ENCODE results near the gene FIBP.

Gene FIBP

DNA sequence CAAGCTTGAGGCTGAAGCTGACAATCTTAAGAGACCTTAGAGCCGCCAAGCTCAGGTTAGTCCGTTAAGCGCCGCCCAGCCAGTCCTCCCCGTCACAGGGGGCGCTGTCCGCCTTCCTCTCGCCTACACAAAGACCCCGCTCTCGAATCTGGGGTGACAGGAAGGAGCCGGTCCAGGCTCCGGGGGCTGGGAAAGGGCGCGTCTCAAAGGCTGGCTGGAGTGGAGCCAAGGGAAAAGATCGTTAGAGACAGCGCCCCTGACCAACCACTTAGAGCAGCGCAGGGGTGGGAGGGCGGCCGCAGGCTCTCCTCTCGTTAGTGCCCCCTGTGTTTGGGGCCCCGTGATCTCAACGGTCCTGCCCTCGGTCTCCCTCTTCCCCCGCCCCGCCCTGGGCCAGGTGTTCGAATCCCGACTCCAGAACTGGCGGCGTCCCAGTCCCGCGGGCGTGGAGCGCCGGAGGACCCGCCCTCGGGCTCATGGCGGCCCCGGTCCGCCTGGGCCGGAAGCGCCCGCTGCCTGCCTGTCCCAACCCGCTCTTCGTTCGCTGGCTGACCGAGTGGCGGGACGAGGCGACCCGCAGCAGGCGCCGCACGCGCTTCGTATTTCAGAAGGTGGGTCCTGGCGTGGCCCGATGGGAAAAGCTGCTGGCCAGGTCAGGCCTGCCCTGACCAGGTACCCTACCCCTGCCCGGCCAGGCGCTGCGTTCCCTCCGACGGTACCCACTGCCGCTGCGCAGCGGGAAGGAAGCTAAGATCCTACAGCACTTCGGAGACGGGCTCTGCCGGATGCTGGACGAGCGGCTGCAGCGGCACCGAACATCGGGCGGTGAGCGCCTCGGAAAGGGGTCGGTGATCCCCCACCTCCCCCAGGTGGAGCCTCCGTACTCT lies 27.8 kb downstream of the FIBP start, which contains the start of gene MUS81:
Gene MUS81 (plus strand): TSS at position 156 of the 887 bp plus-strand sequence. CDS start 321 bp downstream, at position 477.
- peak; percentile 86 to 97 (median 94) for DNase-seq (ENCODE audit: low read depth in 4 of 4, low spot score in 1 of 4)

GRCh38 chr11:65859812-65860277 lies 28.4 kb downstream of the FIBP start:
- peak in 1 of 4 experiments; percentile 21 for DNase-seq (ENCODE audit: low read depth in 4 of 4, low spot score in 1 of 4)

DNA sequence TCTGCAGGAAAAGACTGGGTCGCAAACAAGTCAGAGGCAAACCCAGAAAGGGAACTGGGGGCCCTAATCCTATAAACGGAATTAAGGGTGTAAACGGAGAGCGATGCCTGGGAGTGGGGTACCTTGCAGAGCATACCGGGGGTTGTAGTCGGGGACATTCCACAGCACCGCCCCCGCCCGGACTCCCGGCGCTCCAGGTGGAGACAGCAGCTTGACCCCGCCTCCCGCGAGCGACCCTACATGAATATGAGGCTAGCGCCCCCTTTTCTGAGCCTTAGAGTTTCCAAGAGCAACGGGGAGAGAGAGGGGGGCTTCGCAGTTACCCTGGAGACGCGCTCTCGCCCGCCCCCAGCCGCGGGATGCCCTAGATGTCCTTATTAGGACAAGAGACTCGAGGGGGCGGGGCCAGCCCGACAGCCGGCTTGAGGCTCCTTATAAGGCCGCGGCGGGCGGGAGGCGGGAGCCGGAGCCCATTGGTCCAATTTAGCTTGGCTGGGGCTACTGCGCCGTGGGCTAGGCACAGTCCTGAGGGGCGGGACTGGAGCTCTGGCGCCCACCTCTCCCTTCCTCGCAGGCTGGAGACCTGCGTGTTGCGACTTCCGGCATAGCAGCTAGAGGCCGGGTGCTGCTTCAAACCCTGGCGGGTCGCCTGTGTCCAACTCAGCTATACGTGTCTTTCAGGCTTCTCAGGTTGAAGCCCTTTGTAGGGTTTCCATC lies 29.0 kb downstream of the FIBP start:
- DNase-seq (ENCODE audit: low read depth in 4 of 4, low spot score in 1 of 4) = peak; percentile 91 to 100 (median 94)

GRCh38 chr11:65858681-65859087 lies 29.6 kb downstream of the FIBP start:
- DNase-seq (ENCODE audit: low read depth in 4 of 4, low spot score in 1 of 4) = no peak

DNA sequence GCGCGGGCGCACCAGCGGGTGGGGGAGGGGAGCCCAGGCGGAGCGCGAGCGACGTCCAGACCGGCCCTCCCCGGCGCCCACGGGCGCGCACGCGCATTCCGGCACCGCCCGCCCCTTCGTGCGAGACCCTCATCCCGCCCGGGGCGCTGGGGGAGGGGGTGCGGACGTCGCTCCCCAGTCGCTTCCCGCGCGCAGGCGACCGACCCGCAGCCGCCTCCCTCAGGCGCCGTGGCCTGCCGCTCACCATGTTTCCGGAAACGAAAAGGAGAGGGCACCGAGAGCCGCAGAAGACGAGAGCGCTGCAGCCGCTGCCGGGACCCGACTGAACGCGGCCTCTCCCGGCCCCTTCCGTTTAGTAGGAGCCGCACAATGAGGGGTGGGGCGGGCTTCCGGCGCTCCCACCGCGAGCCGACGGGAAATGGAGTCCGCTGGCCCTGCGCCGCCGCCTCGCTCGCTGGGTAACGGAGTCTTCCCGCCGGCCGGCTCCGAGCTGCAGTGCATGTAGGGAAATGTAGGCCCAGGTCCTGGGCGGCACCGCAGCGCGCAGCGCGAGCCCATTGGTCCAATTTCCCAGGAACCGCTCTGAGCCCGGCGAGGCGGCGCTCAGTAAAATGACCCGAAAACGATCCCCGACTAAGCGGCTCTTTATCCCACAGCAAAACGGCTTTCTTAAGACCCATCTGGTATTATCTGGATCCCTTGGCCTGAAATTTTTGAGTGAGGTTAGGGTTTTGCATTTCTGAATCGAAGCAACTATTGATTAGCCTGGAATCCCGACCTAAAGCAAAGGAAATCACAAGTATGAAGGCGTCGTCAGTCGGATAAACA lies 30.2 kb downstream of the FIBP start, which contains the start of gene CFL1:
Gene CFL1 (minus strand): TSS at position 328 of the 828 bp plus-strand sequence. CDS start 81 bp downstream, at position 247.
- peak; percentile 83 to 96 (median 90) for DNase-seq (ENCODE audit: low read depth in 4 of 4, low spot score in 1 of 4)

- DNase-seq (ENCODE audit: low read depth in 4 of 4, low spot score in 1 of 4) = peak in 1 of 4 experiments; percentile 45
Measured at GRCh38 chr11:65857500-65857852, 30.8 kb downstream of the FIBP start.

- DNase-seq (ENCODE audit: low read depth in 4 of 4, low spot score in 1 of 4) = peak; percentile 57 to 82 (median 67)
Measured at GRCh38 chr11:65856689-65857499, 31.4 kb downstream of the FIBP start.

DNA sequence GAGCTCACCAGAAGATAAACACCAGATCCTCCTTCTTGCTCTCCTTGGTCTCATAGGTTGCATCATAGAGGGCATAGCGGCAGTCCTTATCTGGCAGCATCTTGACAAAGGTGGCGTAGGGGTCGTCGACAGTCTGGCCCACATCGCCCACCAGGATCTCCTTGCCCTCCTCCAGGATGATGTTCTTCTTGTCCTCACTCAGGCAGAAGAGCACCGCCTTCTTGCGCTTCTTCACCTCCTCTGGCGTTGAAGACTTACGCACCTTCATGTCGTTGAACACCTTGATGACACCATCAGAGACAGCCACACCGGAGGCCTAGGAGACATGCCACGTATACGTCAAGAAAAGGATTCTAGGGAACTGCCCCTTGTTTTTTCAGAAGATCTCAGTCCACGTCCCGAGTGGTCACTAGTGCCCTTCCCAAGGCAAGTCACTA lies 32.3 kb downstream of the FIBP start:
- DNase-seq (ENCODE audit: low read depth in 4 of 4, low spot score in 1 of 4) = no peak

DNA sequence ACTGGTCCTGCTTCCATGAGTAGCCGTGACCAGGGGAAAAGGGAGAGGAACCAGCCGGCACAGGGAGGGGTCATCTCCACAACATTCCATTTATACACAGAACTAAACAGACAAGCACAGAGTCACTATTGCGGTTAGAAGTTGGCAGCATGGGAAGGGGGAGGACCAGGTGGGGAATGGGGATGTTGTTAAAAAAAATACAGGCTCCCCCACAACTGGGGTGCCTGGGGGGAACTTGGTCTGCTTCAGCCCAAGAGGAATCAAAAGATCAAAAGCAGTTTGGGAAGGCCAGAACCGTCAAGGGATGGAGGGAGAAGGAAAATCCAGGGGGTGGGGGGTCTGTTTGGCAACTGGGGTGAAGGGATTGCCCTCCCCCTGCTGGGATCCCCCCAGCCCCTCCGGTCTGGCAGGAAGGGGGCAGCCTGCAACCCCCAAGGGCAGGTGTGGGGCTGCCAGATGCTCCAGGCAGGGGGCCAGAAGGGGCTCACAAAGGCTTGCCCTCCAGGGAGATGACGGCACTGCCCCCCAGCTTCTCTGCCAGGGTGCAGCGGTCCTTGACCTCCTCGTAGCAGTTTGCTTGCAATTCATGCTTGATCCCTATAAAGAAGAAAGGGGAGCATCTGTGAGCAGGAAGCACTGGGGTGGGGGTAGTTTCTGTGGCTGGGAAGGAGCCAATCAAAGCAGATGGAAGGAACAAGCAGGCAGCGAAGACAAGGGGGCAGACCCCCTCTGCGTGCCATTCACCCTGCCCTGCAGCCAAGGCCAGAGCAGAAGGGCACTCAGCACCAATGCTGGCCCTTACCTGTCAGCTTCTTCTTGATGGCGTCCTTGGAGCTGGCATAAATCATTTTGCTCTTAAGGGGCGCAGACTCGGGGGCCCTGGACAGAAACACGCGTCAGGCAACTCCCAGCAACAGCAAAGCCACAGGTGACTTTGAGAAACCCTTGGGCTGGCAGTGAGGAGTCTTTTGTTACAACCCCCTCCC lies 33.1 kb downstream of the FIBP start:
- DNase-seq (ENCODE audit: low read depth in 4 of 4, low spot score in 1 of 4) = no peak

GRCh38 chr11:65854161-65854592 lies 34.1 kb downstream of the FIBP start:
- DNase-seq (ENCODE audit: low read depth in 4 of 4, low spot score in 1 of 4) = no peak

DNA sequence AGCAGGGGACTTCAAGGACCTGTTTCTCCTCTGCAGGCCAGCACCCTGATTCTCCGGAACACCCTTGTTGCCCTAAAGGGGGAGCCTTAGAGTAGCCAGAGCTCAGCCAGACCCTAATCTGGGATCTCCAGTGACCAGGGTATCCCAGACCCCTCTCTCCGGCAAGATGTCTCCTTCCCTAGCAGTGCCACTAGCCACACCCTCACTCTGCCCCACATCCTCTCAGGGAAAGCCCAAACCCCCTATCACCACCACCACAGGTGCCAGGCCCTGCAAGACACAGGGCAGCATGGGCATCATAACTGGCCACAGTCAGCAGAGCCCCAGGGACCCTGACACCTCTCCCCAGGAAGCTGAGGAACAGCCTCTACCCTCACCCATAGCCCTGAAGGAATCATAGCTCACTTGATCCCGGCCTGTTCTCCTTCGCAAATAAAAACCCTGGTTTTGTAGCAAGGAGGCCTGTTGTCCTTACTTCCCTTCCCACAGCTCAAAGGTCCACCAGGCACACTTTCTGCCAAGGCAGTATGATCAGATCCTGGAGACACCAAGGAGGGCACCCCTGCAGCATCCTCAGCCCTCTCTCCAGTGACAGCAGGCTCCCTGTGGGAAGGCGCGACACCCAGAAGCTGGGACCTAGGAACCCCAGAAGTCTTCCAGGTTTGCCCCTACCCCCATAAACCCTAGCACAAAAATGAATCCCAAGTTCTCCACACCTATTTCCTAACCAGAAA lies 34.9 kb downstream of the FIBP start:
- no peak for DNase-seq (ENCODE audit: low read depth in 4 of 4, low spot score in 1 of 4)

DNA sequence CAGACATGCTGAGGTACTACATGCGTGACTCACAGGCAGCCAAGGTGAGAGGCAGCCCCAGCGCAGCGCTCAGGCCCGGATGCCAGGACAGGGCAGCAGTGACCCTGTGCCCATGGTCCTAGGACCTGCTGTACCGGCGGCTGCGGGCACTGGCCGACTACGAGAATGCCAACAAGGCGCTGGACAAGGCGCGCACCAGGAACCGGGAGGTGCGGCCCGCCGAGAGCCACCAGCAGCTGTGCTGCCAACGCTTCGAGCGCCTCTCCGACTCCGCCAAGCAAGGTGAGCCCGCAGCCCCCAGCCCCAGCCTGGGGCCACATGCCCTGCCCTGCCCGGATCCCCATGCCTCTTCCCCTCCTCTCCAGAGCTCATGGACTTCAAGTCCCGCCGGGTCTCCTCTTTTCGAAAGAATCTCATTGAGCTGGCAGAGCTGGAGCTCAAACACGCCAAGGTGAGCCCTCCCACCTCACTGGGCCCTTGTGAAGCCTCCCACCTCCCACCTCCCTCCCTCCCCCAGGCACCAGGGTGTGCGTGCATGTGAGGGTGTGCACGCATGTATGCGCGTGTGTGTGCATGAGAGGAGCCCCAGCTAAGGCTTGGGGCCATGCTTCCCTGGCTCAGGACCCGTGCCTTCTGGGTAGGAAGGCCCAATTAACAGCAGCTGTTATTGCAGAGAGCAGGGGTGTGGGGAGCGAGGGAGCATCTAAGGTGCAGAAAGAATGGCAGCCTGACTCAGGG lies 35.6 kb downstream of the FIBP start:
- no peak for DNase-seq (ENCODE audit: low read depth in 4 of 4, low spot score in 1 of 4)

- no peak for DNase-seq (ENCODE audit: low read depth in 4 of 4, low spot score in 1 of 4)
Measured at GRCh38 chr11:65851811-65852507, 36.3 kb downstream of the FIBP start.

GRCh38 chr11:65851083-65851579 lies 37.1 kb downstream of the FIBP start:
- DNase-seq (ENCODE audit: low read depth in 4 of 4, low spot score in 1 of 4) = no peak

GRCh38 chr11:65850217-65851082 lies 37.8 kb downstream of the FIBP start:
- no peak for DNase-seq (ENCODE audit: low read depth in 4 of 4, low spot score in 1 of 4)

DNA sequence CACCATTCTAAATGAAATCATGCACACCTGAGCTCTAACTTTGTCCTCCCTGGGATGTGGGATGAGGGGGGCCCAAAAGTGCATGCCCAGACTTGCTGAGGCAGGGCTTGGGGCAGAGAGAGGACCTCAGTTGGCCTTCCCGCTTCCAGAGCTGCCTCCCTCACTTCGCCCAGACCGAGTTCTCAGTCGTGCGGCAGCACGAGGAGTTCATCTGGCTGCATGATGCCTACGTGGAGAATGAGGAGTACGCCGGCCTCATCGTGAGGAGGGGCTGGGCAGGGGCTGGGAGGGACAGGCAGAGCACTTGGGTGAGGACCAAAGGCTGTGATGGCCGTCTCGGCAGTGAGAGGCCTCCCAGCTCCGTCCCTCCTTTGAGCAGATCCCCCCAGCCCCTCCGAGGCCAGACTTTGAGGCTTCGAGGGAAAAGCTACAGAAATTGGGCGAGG lies 38.5 kb downstream of the FIBP start:
- no peak for DNase-seq (ENCODE audit: low read depth in 4 of 4, low spot score in 1 of 4)

Measured in stimulated activated CD4-positive, alpha-beta T cell treated with anti-CD3 and anti-CD28 coated beads, Interleukin-1b, Interleukin-23, amount 100 ng/mL, for 24 hours (primary cell).